Mucosa of stomach (tissue), 1 donor: Measurements from ENCODE around the gene GPBP1.
"Not testable (repeated sequence)": the region's sequence is repeated elsewhere in the genome, so short reads cannot be mapped to it uniquely, and the experiment has no call there.

Experiments
- H3K27me3 ChIP-seq: one replicate; pipeline ENCODE4 v1.7.0; 2013; ENCODE audit warnings: mild to moderate bottlenecking, low read length; ENCODE audit not compliant: control insufficient read depth, insufficient read depth
- H3K36me3 ChIP-seq: one replicate; pipeline ENCODE4 v1.7.0; 2013; ENCODE audit warnings: low read length; ENCODE audit not compliant: control insufficient read depth, insufficient read depth
- H3K4me1 ChIP-seq: one replicate; pipeline ENCODE4 v1.7.0; 2013; ENCODE audit warnings: mild to moderate bottlenecking, low read length; ENCODE audit not compliant: control insufficient read depth, insufficient read depth
- H3K4me3 ChIP-seq: one replicate; pipeline ENCODE4 v1.7.0; 2013; ENCODE audit warnings: low read length
- H3K9ac ChIP-seq: one replicate; pipeline ENCODE4 v1.7.0; 2013; ENCODE audit warnings: mild to moderate bottlenecking, low read length, moderate library complexity
- H3K9me3 ChIP-seq: one replicate; pipeline ENCODE4 v1.7.0; 2013; ENCODE audit warnings: mild to moderate bottlenecking, low read length, moderate library complexity; ENCODE audit not compliant: control insufficient read depth
- donor health status: Pancreatic carcinoma.

The GPBP1 gene

DNA sequence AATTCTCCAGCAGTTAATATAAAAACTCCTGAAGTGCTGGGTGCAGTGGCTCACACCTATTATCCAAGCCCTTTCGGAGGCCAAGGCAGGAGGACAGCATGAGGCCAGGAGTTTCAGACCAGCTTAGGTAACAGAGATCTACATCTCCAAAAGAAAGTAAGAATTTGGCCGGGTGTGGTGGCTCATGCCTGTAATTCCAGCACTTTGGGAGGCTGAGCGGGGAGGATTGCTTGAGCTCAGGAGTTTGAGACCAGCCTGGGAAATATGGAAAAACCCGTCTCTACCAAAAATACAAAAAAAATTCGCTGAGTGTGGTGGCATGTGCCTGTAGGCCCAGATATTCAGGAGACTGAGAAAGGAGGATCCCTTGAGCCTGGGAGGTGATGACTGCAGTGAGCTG is 6.7 kb upstream of the GPBP1 start:
- Histone ChIP-seq H3K27me3 (no peaks in the 10 kb centered on the region), H3K9me3 (no peaks in the 10 kb centered on the region), H3K4me1 (peaks cover 4% of the 10 kb centered on the region), H3K36me3 (no peaks in the 10 kb centered on the region), H3K9ac (no peak overlapping the region), H3K4me3 (no peak overlapping the region)

DNA sequence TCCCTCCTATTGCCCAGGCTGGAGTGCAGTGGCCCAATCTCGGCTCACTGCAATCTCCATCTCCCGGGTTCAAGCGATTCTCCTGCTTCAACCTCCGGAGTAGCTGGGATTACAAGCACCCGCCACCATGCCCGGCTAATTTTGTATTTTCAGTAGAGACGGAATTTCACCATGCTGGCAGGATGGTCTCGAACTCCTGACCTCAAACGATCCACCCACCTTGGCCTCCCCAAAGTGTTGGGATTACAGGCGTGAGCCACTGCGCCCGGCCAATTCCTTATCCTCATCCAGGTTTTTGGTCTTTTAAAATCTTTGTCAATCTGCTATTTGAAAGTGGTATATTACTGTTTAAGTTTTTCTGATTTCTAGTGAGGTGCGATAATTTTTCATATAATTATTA is 3.7 kb upstream of the GPBP1 start:
- not testable (repeated sequence) for H3K9me3 ChIP-seq, H3K36me3 ChIP-seq, H3K27me3 ChIP-seq, H3K9ac ChIP-seq, H3K4me3 ChIP-seq
- peaks cover 10% of the 10 kb centered on the region for H3K4me1 ChIP-seq

DNA sequence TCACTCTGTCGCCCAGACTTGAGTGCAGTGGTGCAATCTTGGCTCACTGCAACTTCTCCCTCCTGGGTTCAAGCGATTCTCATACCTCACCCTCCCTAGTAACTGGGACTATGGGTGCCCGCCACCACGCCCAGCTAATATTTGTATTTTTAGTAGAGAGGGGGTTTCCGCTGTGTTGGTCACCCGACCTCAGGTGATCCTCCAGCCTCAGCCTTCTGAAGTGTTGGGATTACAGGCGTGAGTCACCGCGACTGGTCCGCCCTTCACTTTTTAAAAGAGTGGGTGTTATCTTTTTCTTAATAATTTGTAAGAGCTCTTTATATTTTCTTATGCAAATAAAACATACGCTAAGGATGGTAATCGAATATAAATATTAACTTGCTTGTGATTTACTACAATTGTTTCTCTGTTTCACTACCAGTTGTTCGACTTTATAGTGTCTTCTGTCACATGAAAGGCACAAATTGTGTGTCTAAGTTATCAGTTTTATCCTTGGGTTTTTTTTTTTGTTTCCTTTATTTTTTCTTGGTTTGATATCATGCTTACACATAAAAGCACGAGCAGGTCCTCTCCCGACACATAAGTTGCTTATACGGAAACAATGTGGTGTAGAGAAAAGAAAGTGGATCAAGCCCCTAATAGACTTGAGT is 1.9 kb upstream of the GPBP1 start:
- H3K27me3 ChIP-seq: no peaks in the 10 kb centered on the region
- H3K4me1 ChIP-seq: peaks cover 15% of the 10 kb centered on the region
- H3K9ac ChIP-seq: peak overlapping the region; percentile 87
- peak overlapping the region; percentile 26 for H3K4me3 ChIP-seq
- H3K9me3 ChIP-seq: no peaks in the 10 kb centered on the region
- no peaks in the 10 kb centered on the region for H3K36me3 ChIP-seq

DNA sequence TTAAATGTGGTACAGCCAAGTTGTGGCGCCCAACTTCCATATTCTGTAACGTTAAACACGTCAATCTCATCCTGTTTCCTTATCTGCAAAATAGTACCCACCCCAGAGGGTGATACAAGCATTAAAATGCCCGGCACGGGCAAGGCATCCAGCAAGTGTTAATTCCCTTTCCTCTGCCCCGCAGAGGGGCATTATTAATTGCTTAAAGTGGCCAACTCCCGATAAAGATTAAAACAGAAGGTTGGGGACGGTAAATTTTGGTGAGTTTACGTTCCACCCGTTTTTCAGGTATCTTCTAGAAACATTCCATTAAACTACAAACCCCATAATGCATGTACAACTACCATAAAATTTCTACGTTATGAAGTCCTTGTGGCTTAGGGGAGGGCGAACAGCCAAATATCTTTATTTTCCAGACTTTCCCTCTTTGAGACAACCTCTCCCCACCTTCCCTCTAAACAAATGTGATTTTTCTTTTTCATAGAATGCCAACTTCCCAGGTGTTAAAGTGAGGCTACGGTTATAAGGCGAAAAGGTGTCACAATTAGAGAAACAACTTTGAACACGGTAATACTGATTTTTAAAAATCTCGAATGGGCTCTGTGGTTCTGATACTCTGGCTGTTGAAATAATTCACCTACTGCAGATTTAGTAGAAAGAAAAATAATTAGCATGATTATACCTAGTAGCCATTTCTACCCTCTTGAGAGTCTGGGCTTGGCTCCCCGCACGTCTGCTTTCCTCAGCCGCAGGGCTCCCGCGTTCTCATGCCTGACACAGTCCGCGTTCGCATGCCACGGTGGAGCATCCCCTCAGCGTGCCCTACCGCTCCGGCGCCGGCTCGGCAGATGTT is 1.2 kb upstream of the GPBP1 start:
- H3K9ac ChIP-seq: peak overlapping the region; percentile 87
- H3K4me3 ChIP-seq: peak overlapping the region; percentile 26
- no peaks in the 10 kb centered on the region for H3K9me3 ChIP-seq
- H3K4me1 ChIP-seq: peaks cover 15% of the 10 kb centered on the region
- no peaks in the 10 kb centered on the region for H3K27me3 ChIP-seq
- H3K36me3 ChIP-seq: no peaks in the 10 kb centered on the region

DNA sequence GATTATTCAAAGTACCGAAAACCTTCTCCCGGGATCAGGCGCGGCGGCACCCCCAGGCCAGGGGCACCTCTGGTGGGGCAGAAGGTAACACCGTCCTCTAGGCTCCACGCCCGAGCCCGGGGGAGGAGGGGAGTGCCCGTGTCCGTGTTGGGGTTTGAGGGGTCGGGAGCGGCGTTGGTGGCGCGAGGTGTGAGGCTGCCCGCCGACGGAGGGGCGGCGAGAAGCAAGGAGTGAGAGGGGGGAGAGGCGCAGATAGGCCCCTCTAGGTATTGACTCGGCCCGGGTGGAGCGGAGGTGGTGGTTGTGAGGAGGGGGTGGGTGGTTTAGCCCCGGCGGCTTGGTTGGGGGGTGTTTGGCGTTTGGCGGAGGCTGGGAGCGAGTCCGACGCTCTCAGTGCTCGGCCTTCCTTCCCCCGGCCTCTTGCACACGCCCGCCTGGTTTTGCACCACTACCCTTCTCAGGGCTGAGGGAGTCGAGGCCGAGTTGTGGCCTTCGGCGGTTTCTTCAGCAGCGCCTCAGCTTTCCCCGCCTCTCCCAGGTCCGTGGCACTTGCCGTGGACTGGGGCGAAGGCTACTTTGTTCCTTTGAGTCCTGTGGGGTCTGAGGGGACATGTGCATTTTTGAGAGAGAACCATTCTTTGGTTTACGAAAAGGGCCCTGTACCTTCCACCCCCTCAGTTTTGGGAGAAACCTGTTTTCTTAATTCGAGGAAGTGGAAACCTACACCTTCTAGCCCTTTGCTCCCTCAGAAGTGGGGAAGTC is 450 bp downstream of the GPBP1 start:
- Histone ChIP-seq H3K27me3 (no peaks in the 10 kb centered on the region), H3K9me3 (no peaks in the 10 kb centered on the region), H3K36me3 (no peaks in the 10 kb centered on the region), H3K4me1 (peaks cover 24% of the 10 kb centered on the region), H3K4me3 (peak overlapping the region; percentile 97), H3K9ac (peak overlapping the region; percentile 100)

DNA sequence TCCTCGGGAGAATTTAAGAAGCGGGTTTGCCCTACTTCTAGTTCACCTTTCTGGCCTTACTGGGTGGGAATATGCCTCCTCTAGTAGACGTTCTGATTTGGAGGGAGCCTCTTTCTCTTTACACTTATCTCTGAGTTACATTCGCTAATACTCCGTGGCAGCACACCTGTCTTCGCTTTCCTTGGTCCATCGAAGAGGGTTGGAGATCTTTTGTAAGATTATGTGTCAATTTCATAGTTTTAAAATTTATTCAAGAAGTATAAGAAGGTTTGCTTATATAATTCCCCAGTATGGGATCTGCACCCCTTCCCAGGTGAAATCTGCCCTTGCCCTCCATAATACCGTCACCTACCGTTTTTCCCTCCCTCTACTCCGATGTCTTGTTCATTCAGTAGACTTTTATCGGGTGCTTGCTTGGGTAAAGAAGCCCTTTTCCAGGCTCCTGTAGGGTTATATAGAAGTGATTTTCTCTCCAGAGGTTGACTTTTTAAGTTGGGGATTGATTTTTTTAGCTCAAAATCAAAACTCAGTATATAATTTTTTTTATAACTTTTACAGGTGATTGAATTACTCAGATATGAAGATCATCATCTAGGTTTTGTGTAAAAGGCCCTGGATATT is 1.1 kb downstream of the GPBP1 start:
- H3K27me3 ChIP-seq: no peaks in the 10 kb centered on the region
- H3K36me3 ChIP-seq: no peaks in the 10 kb centered on the region
- H3K9me3 ChIP-seq: no peaks in the 10 kb centered on the region
- H3K4me1 ChIP-seq: peaks cover 30% of the 10 kb centered on the region
- peak overlapping the region; percentile 100 for H3K9ac ChIP-seq
- H3K4me3 ChIP-seq: peak overlapping the region; percentile 97

DNA sequence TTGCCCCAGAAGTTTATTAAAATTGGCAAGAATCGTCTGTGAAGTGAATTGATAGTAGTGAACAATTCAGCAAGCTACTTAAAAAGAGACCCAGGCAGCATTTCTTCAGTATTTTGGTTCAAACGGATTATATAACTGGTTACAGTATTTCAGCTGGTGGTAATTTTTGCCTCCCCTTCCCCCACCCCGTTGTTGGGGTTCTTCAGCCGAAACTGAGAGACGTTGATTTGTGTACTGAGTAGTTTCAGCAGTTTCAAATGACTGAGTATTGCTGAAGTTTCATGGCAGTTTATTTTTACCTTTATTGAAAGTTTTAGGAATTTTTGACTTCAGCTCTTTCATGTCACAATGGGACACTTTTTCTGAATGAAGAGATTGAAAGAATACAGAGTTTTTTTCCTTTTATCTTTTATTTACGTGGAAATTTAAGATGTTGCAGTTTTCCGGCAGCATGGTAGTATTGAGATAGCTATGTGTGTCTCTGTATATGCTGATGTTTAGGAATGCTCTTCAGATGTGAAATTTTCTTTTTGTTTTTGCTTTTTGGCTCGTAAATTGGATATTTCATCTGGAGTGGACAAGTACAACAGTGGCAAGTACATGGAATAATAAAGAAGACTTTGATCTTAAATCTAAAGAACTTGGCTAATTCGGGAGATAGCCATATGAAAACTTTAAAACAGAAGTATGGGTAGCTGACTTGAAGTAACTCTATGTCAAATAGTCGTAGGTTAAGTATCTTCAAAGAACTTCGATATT is 1.9 kb downstream of the GPBP1 start:
- Histone ChIP-seq H3K4me3 (peak overlapping the region; percentile 97), H3K9me3 (no peaks in the 10 kb centered on the region), H3K4me1 (peaks cover 37% of the 10 kb centered on the region), H3K9ac (peak overlapping the region; percentile 100), H3K36me3 (no peaks in the 10 kb centered on the region), H3K27me3 (no peaks in the 10 kb centered on the region)

DNA sequence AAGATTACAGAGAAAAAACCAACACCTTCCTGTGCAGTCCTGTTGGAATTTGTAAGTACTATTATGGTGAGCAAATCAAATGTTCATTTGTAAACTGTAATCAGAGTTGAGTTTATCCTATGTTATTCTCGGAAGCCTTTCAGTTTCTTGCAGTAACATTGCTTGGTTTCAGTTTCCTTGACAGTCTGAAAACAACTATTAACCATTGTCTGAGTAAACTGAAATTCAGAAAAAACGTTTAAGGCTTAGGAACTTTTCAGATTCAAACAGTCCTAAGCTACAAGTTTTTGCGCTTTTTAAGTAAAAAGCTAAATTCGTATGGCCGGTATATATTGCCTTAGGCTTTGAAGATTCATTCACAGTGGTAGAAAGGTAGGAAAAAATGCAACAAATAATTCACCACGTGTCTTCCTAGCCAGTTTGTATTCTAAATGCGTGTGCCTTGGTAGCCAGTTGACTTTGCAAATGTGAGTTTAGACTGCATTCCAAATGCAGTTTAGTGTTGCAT is 2.5 kb downstream of the GPBP1 start:
- Histone ChIP-seq H3K36me3 (no peaks in the 10 kb centered on the region), H3K4me3 (peak overlapping the region; percentile 97), H3K27me3 (no peaks in the 10 kb centered on the region), H3K4me1 (peaks cover 37% of the 10 kb centered on the region), H3K9ac (peak overlapping the region; percentile 100), H3K9me3 (no peaks in the 10 kb centered on the region)

DNA sequence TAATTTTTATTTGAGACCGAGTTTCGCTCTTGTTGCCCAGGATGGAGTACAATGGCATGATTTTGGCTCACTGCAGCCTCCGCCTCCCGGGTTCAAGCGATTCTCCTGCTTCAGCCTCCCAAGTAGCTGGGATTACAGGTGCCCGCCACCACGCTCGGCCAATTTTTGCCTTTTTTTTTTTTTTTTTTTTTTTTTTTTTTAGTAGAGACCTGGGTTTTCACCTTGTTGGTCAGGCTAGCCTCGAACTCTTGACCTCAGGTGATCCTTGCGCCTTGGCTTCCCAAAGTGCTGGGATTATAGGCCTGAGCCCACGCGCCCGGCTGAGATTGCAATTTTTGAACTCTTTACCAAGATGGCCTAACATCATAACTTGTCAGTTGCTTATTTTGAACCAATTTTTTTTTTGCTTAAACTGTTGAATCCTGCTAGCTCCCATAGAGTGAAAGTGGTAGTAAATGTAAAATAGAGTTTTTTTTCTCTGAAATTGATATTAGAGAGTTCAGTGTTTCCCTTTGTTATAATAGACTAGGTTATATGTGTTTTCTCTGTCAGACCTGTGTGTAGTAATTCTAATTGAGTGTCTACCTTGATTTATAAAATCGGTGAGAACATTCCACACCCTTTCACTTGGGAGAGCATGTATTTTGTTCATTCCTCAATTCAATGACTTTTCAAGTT is 3.8 kb downstream of the GPBP1 start:
- Histone ChIP-seq H3K36me3 (no peaks in the 10 kb centered on the region), H3K9me3 (no peaks in the 10 kb centered on the region), H3K4me1 (peaks cover 29% of the 10 kb centered on the region), H3K9ac (no peak overlapping the region), H3K27me3 (no peaks in the 10 kb centered on the region), H3K4me3 (no peak overlapping the region)

DNA sequence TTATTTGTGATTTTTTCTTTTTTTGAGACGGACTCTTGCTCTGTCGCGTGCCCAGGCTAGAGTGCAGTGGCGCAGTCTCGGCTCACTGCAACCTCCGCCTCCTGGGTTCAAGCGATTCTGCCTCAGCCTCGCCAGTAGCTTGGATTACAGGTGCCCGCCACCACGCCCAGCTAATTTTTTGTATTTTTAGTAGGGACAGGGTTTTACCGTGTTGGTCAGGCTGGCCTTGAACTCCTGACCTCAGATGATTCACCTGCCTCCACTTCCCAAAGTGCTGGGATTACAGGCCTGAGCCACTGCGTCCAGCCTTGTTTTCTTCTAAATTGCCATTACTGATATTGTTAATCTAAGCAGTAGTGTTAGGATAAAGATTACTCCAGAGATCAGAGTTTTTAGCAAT is 4.4 kb downstream of the GPBP1 start:
- Histone ChIP-seq H3K4me1 (peaks cover 26% of the 10 kb centered on the region), H3K9ac (peak overlapping the region; percentile 50)
- H3K27me3 ChIP-seq, H3K9me3 ChIP-seq, H3K4me3 ChIP-seq, H3K36me3 ChIP-seq: not testable (repeated sequence)
